OCI-LY3 (cell line): Measurements from ENCODE around the gene CFAP251.

ENCODE experiments used
- H2AFZ ChIP-seq: fragments of 200-600, 300-600 bp; shearing (Covaris generic); 2 replicates; pipeline ENCODE4 v1.6.0; 2014; ENCODE audit warnings: antibody characterized with exemption, low read depth, low read length
- H3K27ac ChIP-seq: fragments of 200-600, 300-600 bp; sonication (generic); 2 replicates; pipeline ENCODE4 v1.5.1; 2014; ENCODE audit warnings: mild to moderate bottlenecking, low read length, moderate library complexity, mixed read lengths
- H3K27me3 ChIP-seq: fragments of 200-600, 300-600 bp; sonication (generic); 2 replicates; pipeline ENCODE4 v1.6.1; 2014; ENCODE audit warnings: low read depth, low read length, mixed read lengths
- H3K36me3 ChIP-seq: fragments of 200-600, 300-600 bp; sonication (generic); replicated peaks from 2 replicates; pipeline ENCODE3; 2014; ENCODE audit warnings: low read depth, low read length, mixed read lengths
- H3K4me1 ChIP-seq: fragments of 300-600, 200-600 bp; sonication (generic); 2 replicates; pipeline ENCODE4 v1.6.1; 2014; ENCODE audit warnings: low read length, mixed read lengths
- H3K4me2 ChIP-seq: fragments of 200-600, 300-600 bp; sonication (generic); 2 replicates; pipeline ENCODE4 v1.6.1; 2014; ENCODE audit warnings: low read length, mixed read lengths
- H3K4me3 ChIP-seq: fragments of 300-600, 200-600 bp; sonication (generic); 2 replicates; pipeline ENCODE4 v1.5.1; 2014; ENCODE audit warnings: antibody characterized with exemption, mild to moderate bottlenecking, low read length, moderate library complexity
- H3K79me2 ChIP-seq: fragments of 300-600, 200-600 bp; shearing (Covaris generic); 2 replicates; pipeline ENCODE4 v1.6.1; 2014; ENCODE audit warnings: mild to moderate bottlenecking, low read length, mixed read lengths
- H3K9ac ChIP-seq: fragments of 300-600, 200-600 bp; shearing (Covaris generic); 2 replicates; pipeline ENCODE4 v1.6.0; 2014; ENCODE audit warnings: mild to moderate bottlenecking, low read length, moderate library complexity
- H3K9me3 ChIP-seq: fragments of 200-600, 300-600 bp; shearing (Covaris generic); 2 replicates; pipeline ENCODE4 v1.6.1; 2014; ENCODE audit warnings: low read length, mixed read lengths; ENCODE audit not compliant: insufficient read depth
- H4K20me1 ChIP-seq: fragments of 200-600, 300-600 bp; sonication (generic); 2 replicates; pipeline ENCODE4 v1.6.1; 2016; ENCODE audit warnings: low read length, mixed read lengths; ENCODE audit not compliant: insufficient read depth
- CTCF ChIP-seq: fragments of 200-600, 300-600 bp; sonication (generic); IDR thresholded peaks from 2 replicates; pipeline ENCODE4 v1.5.1; 2014; ENCODE audit warnings: antibody characterized with exemption, low read length, low read depth
- EZH2phosphoT487 ChIP-seq: fragments of 200-600 bp; shearing (Covaris generic); IDR thresholded peaks from 2 replicates; pipeline ENCODE4 v1.6.1; 2018; ENCODE audit warnings: antibody characterized with exemption, mixed run types, low read depth

CFAP251 gene

GRCh38 chr12:122013791-122014590, 95.6 kb downstream of the CFAP251 start:
- TF ChIP-seq CTCF (no peak), EZH2phosphoT487 (no peak)
- Histone ChIP-seq H3K9me3 (peaks cover 17% of the 10 kb centered on the region; the same call in 1 of the 2 replicates), H3K9ac (no peak overlapping the region), H4K20me1 (no peaks in the 10 kb centered on the region), H3K4me2 (peak overlapping the region; percentile 56), H3K79me2 (no peaks in the 10 kb centered on the region), H3K27ac (no peak overlapping the region), H3K36me3 (peaks cover 3% of the 10 kb centered on the region), H3K27me3 (peaks cover 8% of the 10 kb centered on the region; the same call in 1 of the 2 replicates), H2AFZ (peak overlapping the region; percentile 68; the same call in 1 of the 2 replicates), H3K4me3 (peak overlapping the region; percentile 22; the same call in 1 of the 2 replicates), H3K4me1 (peaks cover 23% of the 10 kb centered on the region)

DNA sequence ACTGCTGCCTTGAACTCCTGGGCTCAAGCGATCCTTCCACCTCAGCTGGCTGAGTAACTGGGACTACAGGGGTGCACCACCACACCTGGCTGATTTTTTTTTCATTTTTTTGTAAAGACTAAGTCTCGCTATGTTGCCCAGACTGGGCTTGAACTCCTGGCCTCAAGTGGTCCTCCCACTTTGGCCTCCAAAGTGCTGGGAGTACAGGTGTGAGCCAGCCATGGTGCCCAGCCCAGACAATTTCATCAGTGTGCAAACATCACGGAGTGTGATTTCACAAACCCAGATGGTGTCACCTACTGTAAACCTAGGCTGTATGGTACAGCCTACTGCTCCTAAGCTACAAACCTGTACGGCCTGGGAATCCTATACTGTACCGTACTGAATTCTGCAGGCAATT, 96.4 kb downstream of the CFAP251 start:
- Histone ChIP-seq H3K79me2 (no peaks in the 10 kb centered on the region), H3K9ac (no peak overlapping the region)

DNA sequence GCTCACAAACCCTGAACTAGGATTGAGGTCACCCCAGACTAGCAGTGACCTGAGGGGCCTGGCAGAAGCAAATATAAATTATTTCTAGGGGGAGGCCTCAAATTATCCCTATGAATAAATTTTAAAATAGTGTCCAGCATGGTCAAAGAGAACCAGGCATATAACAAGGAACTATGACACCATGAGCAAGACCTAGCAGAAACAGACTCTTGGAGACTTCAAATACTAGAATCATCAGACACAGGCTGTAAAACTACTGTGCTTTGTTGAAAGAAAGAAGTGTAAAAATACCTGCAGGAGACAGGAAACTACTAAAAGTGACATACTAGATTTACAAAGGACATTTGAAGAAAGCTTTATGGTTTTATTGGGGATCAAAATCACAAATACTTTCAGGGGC, 100.1 kb downstream of the CFAP251 start:
- H3K27me3 ChIP-seq, result no peaks in the 10 kb centered on the region
- H3K4me2 ChIP-seq, result no peak overlapping the region
- no peaks in the 10 kb centered on the region for H4K20me1 ChIP-seq
- peaks cover 17% of the 10 kb centered on the region; the same call in 1 of the 2 replicates for H3K9me3 ChIP-seq
- no peak overlapping the region for H3K4me3 ChIP-seq
- TF ChIP-seq CTCF, result no peak
- no peak for TF ChIP-seq EZH2phosphoT487
- H2AFZ ChIP-seq, result no peak overlapping the region
- peaks cover 9% of the 10 kb centered on the region for H3K36me3 ChIP-seq
- H3K9ac ChIP-seq, result no peak overlapping the region
- peaks cover 23% of the 10 kb centered on the region for H3K4me1 ChIP-seq
- peaks cover 32% of the 10 kb centered on the region for H3K79me2 ChIP-seq
- H3K27ac ChIP-seq, result no peak overlapping the region

More for the DNA sequence above, 96.4 kb downstream of the CFAP251 start:
- Histone ChIP-seq H4K20me1 (no peaks in the 10 kb centered on the region), H3K4me2 (peak overlapping the region; percentile 56), H3K4me1 (peaks cover 17% of the 10 kb centered on the region), H3K9me3 (peaks cover 25% of the 10 kb centered on the region; the same call in 1 of the 2 replicates), H3K27ac (no peak overlapping the region), H2AFZ (no peak overlapping the region), H3K36me3 (peaks cover 8% of the 10 kb centered on the region), H3K27me3 (0 out of 2 replicates have a peak, but pooled peaks cover 1% of the 10 kb centered on the region), H3K4me3 (no peak overlapping the region)
- TF ChIP-seq EZH2phosphoT487, result no peak
- TF ChIP-seq CTCF, result no peak

GRCh38 chr12:122018937-122019336, 100.5 kb downstream of the CFAP251 start:
- Histone ChIP-seq H3K4me2 (no peak overlapping the region), H3K27ac (no peak overlapping the region), H4K20me1 (no peaks in the 10 kb centered on the region; the same call in 1 of the 2 replicates), H3K27me3 (no peaks in the 10 kb centered on the region), H2AFZ (no peak overlapping the region), H3K4me3 (no peak overlapping the region), H3K9ac (no peak overlapping the region), H3K4me1 (peaks cover 23% of the 10 kb centered on the region), H3K9me3 (peaks cover 17% of the 10 kb centered on the region; the same call in 1 of the 2 replicates), H3K36me3 (peaks cover 9% of the 10 kb centered on the region), H3K79me2 (peaks cover 37% of the 10 kb centered on the region)
- TF ChIP-seq CTCF (no peak), EZH2phosphoT487 (no peak)
